PFSK-1 (cell line): ENCODE results near the gene ZC3H11A.

Source experiments
- POLR2AphosphoS5 ChIP-seq: IDR thresholded peaks from 2 replicates; pipeline ENCODE4 v1.6.1; 2012; ENCODE audit warnings: low read depth, mild to moderate bottlenecking, control low read depth, low read length, moderate library complexity
- SIN3A ChIP-seq: IDR thresholded peaks from 2 replicates; pipeline ENCODE4 v1.6.1; 2012; ENCODE audit warnings: mild to moderate bottlenecking, low read length, moderate library complexity, borderline replicate concordance; ENCODE audit not compliant: insufficient read depth
- TAF1 ChIP-seq: IDR thresholded peaks from 2 replicates; pipeline ENCODE4 v1.6.1; 2012; ENCODE audit warnings: low read length, control low read depth, borderline replicate concordance; ENCODE audit not compliant: insufficient read depth
- TF ChIP-seq, protein P1 (sequence below), 2 experiments: IDR thresholded peaks; 2 replicates each; pipeline versions ENCODE4 v1.6.1 to v1.8.0; 2011 to 2012; ENCODE audit warnings: low read depth in 2 of 2, low read length in 2 of 2, control low read depth in 1 of 2, inconsistent platforms in 1 of 2, mild to moderate bottlenecking in 1 of 2, moderate library complexity in 1 of 2; ENCODE audit not compliant: insufficient read depth in 1 of 2

DNA sequence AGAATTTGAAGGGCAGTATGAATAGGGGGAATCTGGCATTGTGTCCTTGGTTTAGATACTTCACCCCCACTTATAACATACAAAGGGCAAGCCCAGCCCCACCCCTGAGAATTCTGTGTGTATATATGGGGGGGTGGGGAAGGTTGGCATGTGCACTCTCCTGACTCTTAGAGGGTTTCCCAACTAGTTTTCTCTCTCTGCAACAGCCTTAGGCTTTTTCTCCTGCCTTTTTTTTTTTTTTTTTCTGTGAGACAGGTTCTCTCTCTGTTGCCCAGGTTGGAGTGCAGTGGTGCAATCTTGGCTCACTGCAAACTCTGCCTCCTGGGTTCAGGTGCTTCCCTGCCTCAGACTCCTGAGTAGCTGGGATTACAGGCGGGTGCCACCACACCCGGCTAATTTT lies 2.9 kb upstream of the ZC3H11A start:
- TF ChIP-seq TAF1 (no peak), POLR2AphosphoS5 (no peak), SIN3A (no peak)
- TF ChIP-seq, protein P1, sequence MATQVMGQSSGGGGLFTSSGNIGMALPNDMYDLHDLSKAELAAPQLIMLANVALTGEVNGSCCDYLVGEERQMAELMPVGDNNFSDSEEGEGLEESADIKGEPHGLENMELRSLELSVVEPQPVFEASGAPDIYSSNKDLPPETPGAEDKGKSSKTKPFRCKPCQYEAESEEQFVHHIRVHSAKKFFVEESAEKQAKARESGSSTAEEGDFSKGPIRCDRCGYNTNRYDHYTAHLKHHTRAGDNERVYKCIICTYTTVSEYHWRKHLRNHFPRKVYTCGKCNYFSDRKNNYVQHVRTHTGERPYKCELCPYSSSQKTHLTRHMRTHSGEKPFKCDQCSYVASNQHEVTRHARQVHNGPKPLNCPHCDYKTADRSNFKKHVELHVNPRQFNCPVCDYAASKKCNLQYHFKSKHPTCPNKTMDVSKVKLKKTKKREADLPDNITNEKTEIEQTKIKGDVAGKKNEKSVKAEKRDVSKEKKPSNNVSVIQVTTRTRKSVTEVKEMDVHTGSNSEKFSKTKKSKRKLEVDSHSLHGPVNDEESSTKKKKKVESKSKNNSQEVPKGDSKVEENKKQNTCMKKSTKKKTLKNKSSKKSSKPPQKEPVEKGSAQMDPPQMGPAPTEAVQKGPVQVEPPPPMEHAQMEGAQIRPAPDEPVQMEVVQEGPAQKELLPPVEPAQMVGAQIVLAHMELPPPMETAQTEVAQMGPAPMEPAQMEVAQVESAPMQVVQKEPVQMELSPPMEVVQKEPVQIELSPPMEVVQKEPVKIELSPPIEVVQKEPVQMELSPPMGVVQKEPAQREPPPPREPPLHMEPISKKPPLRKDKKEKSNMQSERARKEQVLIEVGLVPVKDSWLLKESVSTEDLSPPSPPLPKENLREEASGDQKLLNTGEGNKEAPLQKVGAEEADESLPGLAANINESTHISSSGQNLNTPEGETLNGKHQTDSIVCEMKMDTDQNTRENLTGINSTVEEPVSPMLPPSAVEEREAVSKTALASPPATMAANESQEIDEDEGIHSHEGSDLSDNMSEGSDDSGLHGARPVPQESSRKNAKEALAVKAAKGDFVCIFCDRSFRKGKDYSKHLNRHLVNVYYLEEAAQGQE (IDR thresholded peaks at IDR 0.05; ENCODE audit: insufficient read depth in 1 of 2, low read depth in 2 of 2, low read length in 2 of 2): no peak
